HepG2 (cell line): ENCODE results near the gene CYB561. TPM values are rescaled to one million over a fixed set of nuclear protein-coding genes. Genes with fewer than 3 reads are reported as not detected.

ENCODE experiments used
- CENPBD1 ChIP-seq: sonication (generic); formaldehyde crosslinking; IDR thresholded peaks from 2 replicates; pipeline ENCODE4 v1.8.0; 2022; ENCODE audit warnings: missing genetic modification reagents, low read depth, mild to moderate bottlenecking, borderline replicate concordance
- ELK4 ChIP-seq: sonication (generic); formaldehyde crosslinking; IDR thresholded peaks from 2 replicates; pipeline ENCODE4 v1.9.0; 2021; ENCODE audit warnings: missing genetic modification reagents, borderline replicate concordance
- GLMP ChIP-seq: sonication (generic); formaldehyde crosslinking; IDR thresholded peaks from 2 replicates; pipeline ENCODE4 v1.9.0; 2021; ENCODE audit warnings: missing genetic modification reagents, mild to moderate bottlenecking, borderline replicate concordance
- HCFC1 ChIP-seq: fragments of 150-350 bp; IDR thresholded peaks from 2 replicates; pipeline ENCODE4 v1.6.1; 2014; ENCODE audit warnings: low read depth, low read length
- HMG20B ChIP-seq: conservative IDR thresholded peaks from 2 replicates; pipeline ENCODE4 v1.6.1; 2016; ENCODE audit warnings: missing genetic modification reagents, missing compliant biosample characterization
- HNRNPLL ChIP-seq: fragments of 200-400 bp; formaldehyde crosslinking; IDR thresholded peaks from 2 replicates; pipeline ENCODE4 v1.6.1; 2017; ENCODE audit warnings: mild to moderate bottlenecking, low read depth, low read length; ENCODE audit not compliant: poor library complexity, severe bottlenecking
- KMT2A ChIP-seq: sonication (generic); formaldehyde crosslinking; IDR thresholded peaks from 2 replicates; pipeline ENCODE4 v1.4.0; 2020; ENCODE audit warnings: missing genetic modification reagents
- MATR3 ChIP-seq: sonication (generic); formaldehyde crosslinking; IDR thresholded peaks from 2 replicates; pipeline ENCODE4 v1.4.0; 2020; ENCODE audit warnings: missing genetic modification reagents
- NCOA1 ChIP-seq: sonication (generic); formaldehyde crosslinking; IDR thresholded peaks from 2 replicates; pipeline ENCODE4 v1.9.0; 2021; ENCODE audit warnings: missing genetic modification reagents
- PLSCR1 ChIP-seq: sonication (generic); formaldehyde crosslinking; IDR thresholded peaks from 2 replicates; pipeline ENCODE4 v1.5.0; 2020; ENCODE audit warnings: missing genetic modification reagents, mild to moderate bottlenecking, borderline replicate concordance
- RBM22 ChIP-seq: fragments of 200-400 bp; formaldehyde crosslinking; optimal IDR thresholded peaks from 2 replicates; pipeline ENCODE3; 2017; ENCODE audit warnings: mild to moderate bottlenecking, low read length, moderate library complexity
- SNAPC2 ChIP-seq: sonication (generic); formaldehyde crosslinking; IDR thresholded peaks from 2 replicates; pipeline ENCODE4 v1.8.1; 2022; ENCODE audit warnings: mild to moderate bottlenecking, missing genetic modification reagents
- SRF ChIP-seq: IDR thresholded peaks from 2 replicates; pipeline ENCODE4 v1.6.1; 2011; ENCODE audit warnings: mild to moderate bottlenecking, low read depth, low read length, moderate library complexity
- TOE1 ChIP-seq: sonication (generic); formaldehyde crosslinking; IDR thresholded peaks from 2 replicates; pipeline ENCODE4 v1.4.0; 2020; ENCODE audit warnings: mild to moderate bottlenecking, missing genetic modification reagents
- ZBTB44 ChIP-seq: sonication (generic); formaldehyde crosslinking; IDR thresholded peaks from 2 replicates; pipeline ENCODE4 v1.4.0; 2020; ENCODE audit warnings: missing genetic modification reagents
- ZFP1 ChIP-seq: IDR thresholded peaks from 2 replicates; pipeline ENCODE4 v1.6.1; 2016
- ZNF251 ChIP-seq: sonication (generic); formaldehyde crosslinking; IDR thresholded peaks from 2 replicates; pipeline ENCODE4 v1.9.0; 2021; ENCODE audit warnings: mild to moderate bottlenecking, missing genetic modification reagents
- ZNF382 ChIP-seq: sonication (generic); formaldehyde crosslinking; IDR thresholded peaks from 2 replicates; pipeline ENCODE4 v1.5.0; 2020; ENCODE audit warnings: missing genetic modification reagents, mild to moderate bottlenecking, borderline replicate concordance
- ZNF512B ChIP-seq: sonication (generic); formaldehyde crosslinking; IDR thresholded peaks from 2 replicates; pipeline ENCODE4 v1.5.1; 2020; ENCODE audit warnings: missing genetic modification reagents, mild to moderate bottlenecking, borderline replicate concordance
- ZNF549 ChIP-seq: sonication (generic); formaldehyde crosslinking; IDR thresholded peaks from 2 replicates; pipeline ENCODE4 v1.5.0; 2020; ENCODE audit warnings: missing genetic modification reagents
- ZNF616 ChIP-seq: sonication (generic); formaldehyde crosslinking; IDR thresholded peaks from 2 replicates; pipeline ENCODE4 v1.5.0; 2020; ENCODE audit warnings: low read depth, mild to moderate bottlenecking, missing genetic modification reagents
- ZNF781 ChIP-seq: sonication (generic); formaldehyde crosslinking; IDR thresholded peaks from 2 replicates; pipeline ENCODE4 v1.5.1; 2020; ENCODE audit warnings: borderline replicate concordance, mild to moderate bottlenecking, missing genetic modification reagents; ENCODE audit errors: not compliant biosample characterization
- ZNF792 ChIP-seq: IDR thresholded peaks from 2 replicates; pipeline ENCODE4 v1.6.1; 2016
- polyA plus RNA-seq, 8 experiments: library from polyadenylated mRNA; depleted of rRNA in 3 of 8; stranded (reverse) in 7 of 8; unstranded in 1 of 8; fragments of >200 nt; fragmentation: Illumina TruSeq in 4 of 8; extraction: Trizol in 4 of 8; gene quantifications; 2 replicates each; pipeline versions ENCODE4 v1.2.1 to v1.2.3, GENCODE V29; 2011 to 2016; ENCODE audit warnings: low read depth in 4 of 8, missing spikeins in 1 of 8, mixed read lengths in 1 of 8; ENCODE audit not compliant: insufficient read depth in 1 of 8
- total RNA-seq, 5 experiments: library from RNA; depleted of rRNA; stranded (reverse); fragments of >200 nt; fragmentation: Illumina TruSeq; extraction: Trizol; gene quantifications; 2 replicates each; pipeline ENCODE4 v1.2.3, GENCODE V29; 2016; ENCODE audit warnings: low read depth in 1 of 5

Gene CYB561
- total and polyA plus RNA-seq, 2 of the 13 experiments (the other 11 are each of a cell fraction or from before 2014, with no cell fraction given) = 1.5 to 6.7 TPM

- TF ChIP-seq RBM22 (no peak), ZFP1 (CRISPR knock-in tag) (no peak), ZNF549 (CRISPR knock-in tag) (no peak), PLSCR1 (CRISPR knock-in tag) (no peak), CENPBD1 (CRISPR knock-in tag) (no peak), TOE1 (CRISPR knock-in tag) (no peak), ZBTB44 (no peak), ZNF616 (CRISPR knock-in tag) (no peak), GLMP (CRISPR knock-in tag) (no peak), NCOA1 (CRISPR knock-in tag) (no peak), MATR3 (no peak), HNRNPLL (peak; percentile 57), ZNF512B (CRISPR knock-in tag) (no peak), HCFC1 (no peak), ELK4 (CRISPR knock-in tag) (no peak), SNAPC2 (CRISPR knock-in tag) (no peak), ZNF792 (CRISPR knock-in tag) (no peak), HMG20B (CRISPR knock-in tag) (no peak), SRF (no peak), KMT2A (no peak), ZNF251 (CRISPR knock-in tag) (no peak), ZNF781 (CRISPR knock-in tag) (no peak), ZNF382 (CRISPR knock-in tag) (no peak)
Measured at GRCh38 chr17:63445954-63446752, at the start of gene CYB561 (continued).
